ENCODE data around the gene TEN1.

- no peak for TF ChIP-seq POLR2AphosphoS5 (IDR thresholded peaks at IDR 0.05; ENCODE audit: low read depth)
- no peak for TF ChIP-seq CTCF (IDR thresholded peaks at IDR 0.05; ENCODE audit: insufficient read depth, low read length)
- TF ChIP-seq REST (IDR thresholded peaks at IDR 0.05; ENCODE audit: insufficient replicate concordance, low read depth), result no peak
- no peak for TF ChIP-seq GABPA (IDR thresholded peaks at IDR 0.05; ENCODE audit: low read depth)
- TF ChIP-seq SPI1 (IDR thresholded peaks at IDR 0.05; ENCODE audit: borderline replicate concordance, low read depth), result no peak
These were observed 57.6 kb downstream of the TEN1 start for GRCh38 chr17:76036497-76037261.
